ENCODE results near the gene PHLPP2.

DNA sequence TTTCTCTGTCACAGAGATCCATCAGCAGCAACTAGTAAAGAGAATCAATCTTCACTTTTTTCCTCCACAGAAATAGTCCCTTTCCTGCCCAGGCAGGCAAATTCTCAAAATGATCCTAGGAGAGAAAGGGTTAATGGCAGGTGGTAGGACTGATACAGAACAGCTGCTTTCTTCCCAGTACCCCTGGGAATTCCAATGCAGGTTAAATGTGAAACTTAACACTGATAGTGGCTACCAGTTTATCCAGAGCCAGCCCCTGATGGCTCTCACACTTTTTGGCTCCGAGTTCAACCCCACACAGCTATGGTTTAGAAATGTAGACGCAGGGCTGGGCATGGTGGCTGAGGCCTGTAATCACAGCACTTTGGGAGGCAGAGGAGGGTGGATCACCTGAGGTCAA, 76.3 kb downstream of the PHLPP2 start:
- TF ChIP-seq POLR2AphosphoS5 (IDR thresholded peaks at IDR 0.05), result no peak
- TF ChIP-seq, protein P1, sequence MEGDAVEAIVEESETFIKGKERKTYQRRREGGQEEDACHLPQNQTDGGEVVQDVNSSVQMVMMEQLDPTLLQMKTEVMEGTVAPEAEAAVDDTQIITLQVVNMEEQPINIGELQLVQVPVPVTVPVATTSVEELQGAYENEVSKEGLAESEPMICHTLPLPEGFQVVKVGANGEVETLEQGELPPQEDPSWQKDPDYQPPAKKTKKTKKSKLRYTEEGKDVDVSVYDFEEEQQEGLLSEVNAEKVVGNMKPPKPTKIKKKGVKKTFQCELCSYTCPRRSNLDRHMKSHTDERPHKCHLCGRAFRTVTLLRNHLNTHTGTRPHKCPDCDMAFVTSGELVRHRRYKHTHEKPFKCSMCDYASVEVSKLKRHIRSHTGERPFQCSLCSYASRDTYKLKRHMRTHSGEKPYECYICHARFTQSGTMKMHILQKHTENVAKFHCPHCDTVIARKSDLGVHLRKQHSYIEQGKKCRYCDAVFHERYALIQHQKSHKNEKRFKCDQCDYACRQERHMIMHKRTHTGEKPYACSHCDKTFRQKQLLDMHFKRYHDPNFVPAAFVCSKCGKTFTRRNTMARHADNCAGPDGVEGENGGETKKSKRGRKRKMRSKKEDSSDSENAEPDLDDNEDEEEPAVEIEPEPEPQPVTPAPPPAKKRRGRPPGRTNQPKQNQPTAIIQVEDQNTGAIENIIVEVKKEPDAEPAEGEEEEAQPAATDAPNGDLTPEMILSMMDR (IDR thresholded peaks at IDR 0.05), result no peak
- TF ChIP-seq POLR2A (IDR thresholded peaks at IDR 0.05), result no peak
